GM04503 (cell line): ENCODE measurements around the gene CALCB.
A peak's percentile ranks its signal among the peaks of the same experiment; 100 is the strongest.

Experiments
- DNase-seq: peaks from one replicate; pipeline ENCODE4 v3.0.0-alpha.2; 2012; ENCODE audit warnings: low read depth

CALCB gene

GRCh38 chr11:15118431-15118830 is 45.0 kb downstream of the CALCB start:
- no peak for DNase-seq

GRCh38 chr11:15119352-15119751 is 46.0 kb downstream of the CALCB start:
- DNase-seq, result no peak

- no peak for DNase-seq
Measured at GRCh38 chr11:15119826-15120225, 46.4 kb downstream of the CALCB start.

- peak; percentile 61 for DNase-seq
Measured at GRCh38 chr11:15123849-15124248, 50.5 kb downstream of the CALCB start.

- DNase-seq, result no peak
Measured at GRCh38 chr11:15124528-15124927, 51.1 kb downstream of the CALCB start.

- DNase-seq, result peak; percentile 50
Measured at GRCh38 chr11:15127341-15127740, 53.9 kb downstream of the CALCB start.
